EL (cell line): ENCODE data around the gene KRT26.
"Not testable (repeated sequence)": the region's sequence is repeated elsewhere in the genome, so short reads cannot be mapped to it uniquely, and the experiment has no call there.

Experiments
- DNase-seq: peaks from one replicate; pipeline ENCODE4 v3.0.0-alpha.2; 2016

The KRT26 gene

GRCh38 chr17:40793832-40794231 lies 21.8 kb upstream of the KRT26 start:
- no peak for DNase-seq

- DNase-seq = peak; percentile 52
Measured at GRCh38 chr17:40791787-40792436, 19.9 kb upstream of the KRT26 start.

GRCh38 chr17:40791111-40791510 lies 19.1 kb upstream of the KRT26 start:
- no peak for DNase-seq

GRCh38 chr17:40782450-40782849 lies 10.4 kb upstream of the KRT26 start, which contains the start of gene KRT27:
Gene KRT27, minus strand, starts transcription at chr17:40782550. Its CDS starts 57 bp downstream, at chr17:40782493.
- no peak for DNase-seq

- DNase-seq = no peak
Measured at GRCh38 chr17:40779181-40779909, 7.3 kb upstream of the KRT26 start.

GRCh38 chr17:40778461-40778860 lies 6.5 kb upstream of the KRT26 start:
- no peak for DNase-seq

- no peak for DNase-seq
Measured at GRCh38 chr17:40777971-40778370, 6.0 kb upstream of the KRT26 start.

- DNase-seq = no peak
Measured at GRCh38 chr17:40777459-40777858, 5.5 kb upstream of the KRT26 start.

GRCh38 chr17:40775945-40776344 lies 3.9 kb upstream of the KRT26 start:
- no peak for DNase-seq

- no peak for DNase-seq
Measured at GRCh38 chr17:40765657-40766056, 6.3 kb downstream of the KRT26 start.

- DNase-seq = no peak
Measured at GRCh38 chr17:40763752-40764151, 8.2 kb downstream of the KRT26 start.

GRCh38 chr17:40760105-40761016 lies 11.6 kb downstream of the KRT26 start:
- no peak for DNase-seq

- DNase-seq = no peak
Measured at GRCh38 chr17:40755231-40755630, 16.8 kb downstream of the KRT26 start, which contains the start of gene KRT25. Gene KRT25, minus strand, starts transcription at chr17:40755331. Its CDS starts 60 bp downstream, at chr17:40755271.

GRCh38 chr17:40753804-40754203 lies 18.2 kb downstream of the KRT26 start:
- no peak for DNase-seq

- DNase-seq = no peak
Measured at GRCh38 chr17:40751065-40751464, 20.9 kb downstream of the KRT26 start.

- DNase-seq = no peak
Measured at GRCh38 chr17:40750391-40750790, 21.6 kb downstream of the KRT26 start.

GRCh38 chr17:40748666-40749065 lies 23.3 kb downstream of the KRT26 start:
- not testable (repeated sequence) for DNase-seq

GRCh38 chr17:40738553-40738952 lies 33.4 kb downstream of the KRT26 start:
- no peak for DNase-seq

- DNase-seq = no peak
Measured at GRCh38 chr17:40735016-40735415, 37.0 kb downstream of the KRT26 start.

- DNase-seq = no peak
Measured at GRCh38 chr17:40734018-40734417, 38.0 kb downstream of the KRT26 start.

- DNase-seq = no peak
Measured at GRCh38 chr17:40730970-40731369, 41.0 kb downstream of the KRT26 start.

GRCh38 chr17:40727447-40728231 lies 44.4 kb downstream of the KRT26 start:
- DNase-seq = peak; percentile 25
